Measurements from ENCODE around the gene FLT1. TPM values are rescaled to one million over a fixed set of nuclear protein-coding genes. Genes with fewer than 3 reads are reported as not detected.

Gene FLT1
- total RNA-seq, 1 donor from 2014 or later, result not detected

GRCh38 chr13:28357247-28357825 lies 137.6 kb downstream of the FLT1 start:
- no peak for TF ChIP-seq CTCF (IDR thresholded peaks at IDR 0.05; ENCODE audit: insufficient read depth, low read length, severe bottlenecking)
- Histone ChIP-seq H3K4me3 (ENCODE audit: low read depth, low read length) (no peak overlapping the region), H3K36me3 (ENCODE audit: control insufficient read depth, insufficient read depth, low read length) (no peaks in the 10 kb centered on the region), H3K27me3 (ENCODE audit: control insufficient read depth, insufficient read depth, low read length) (no peaks in the 10 kb centered on the region)
- FAIRE-seq (no peak), DNase-seq (ENCODE audit: low read depth) (no peak)

- TF ChIP-seq CTCF (IDR thresholded peaks at IDR 0.05; ENCODE audit: insufficient read depth, low read length, severe bottlenecking), result no peak
- no peak for FAIRE-seq
- no peaks in the 10 kb centered on the region for H3K27me3 ChIP-seq (ENCODE audit: control insufficient read depth, insufficient read depth, low read length)
- no peaks in the 10 kb centered on the region for H3K36me3 ChIP-seq (ENCODE audit: control insufficient read depth, insufficient read depth, low read length)
- DNase-seq (ENCODE audit: low read depth), result no peak
- H3K4me3 ChIP-seq (ENCODE audit: low read depth, low read length), result no peak overlapping the region
Measured at GRCh38 chr13:28356561-28357021, 138.3 kb downstream of the FLT1 start.

- no peak for FAIRE-seq
- TF ChIP-seq CTCF (IDR thresholded peaks at IDR 0.05; ENCODE audit: insufficient read depth, low read length, severe bottlenecking), result no peak
- Histone ChIP-seq H3K4me3 (ENCODE audit: low read depth, low read length) (no peak overlapping the region), H3K36me3 (ENCODE audit: control insufficient read depth, insufficient read depth, low read length) (no peaks in the 10 kb centered on the region), H3K27me3 (ENCODE audit: control insufficient read depth, insufficient read depth, low read length) (no peaks in the 10 kb centered on the region)
- no peak for DNase-seq (ENCODE audit: low read depth)
Measured at GRCh38 chr13:28355822-28356371, 139.0 kb downstream of the FLT1 start.

- Histone ChIP-seq H3K4me3 (ENCODE audit: low read depth, low read length) (no peak overlapping the region), H3K27me3 (ENCODE audit: control insufficient read depth, insufficient read depth, low read length) (no peaks in the 10 kb centered on the region), H3K36me3 (ENCODE audit: control insufficient read depth, insufficient read depth, low read length) (no peaks in the 10 kb centered on the region)
- DNase-seq (ENCODE audit: low read depth) (no peak), FAIRE-seq (no peak)
- TF ChIP-seq CTCF (IDR thresholded peaks at IDR 0.05; ENCODE audit: insufficient read depth, low read length, severe bottlenecking), result no peak
Measured at GRCh38 chr13:28355046-28355821, 139.7 kb downstream of the FLT1 start.

GRCh38 chr13:28353679-28354078 lies 141.2 kb downstream of the FLT1 start:
- Histone ChIP-seq H3K36me3 (ENCODE audit: control insufficient read depth, insufficient read depth, low read length) (no peaks in the 10 kb centered on the region), H3K27me3 (ENCODE audit: control insufficient read depth, insufficient read depth, low read length) (no peaks in the 10 kb centered on the region), H3K4me3 (ENCODE audit: low read depth, low read length) (no peak overlapping the region)
- no peak for DNase-seq (ENCODE audit: low read depth)
- no peak for FAIRE-seq
- no peak for TF ChIP-seq CTCF (IDR thresholded peaks at IDR 0.05; ENCODE audit: insufficient read depth, low read length, severe bottlenecking)

Measured in bronchial epithelial cell (primary cell).